GM12864 (cell line): Measurements from ENCODE around the gene C17orf67.

Experiments
- DNase-seq: peaks from one replicate; pipeline ENCODE4 v3.0.0-alpha.2; 2011; ENCODE audit warnings: low read depth
- H3K4me3 ChIP-seq: 2 replicates; pipeline ENCODE4 v1.5.1; 2011; ENCODE audit warnings: mild to moderate bottlenecking, low read depth, low read length, control low read depth
- CTCF ChIP-seq: IDR thresholded peaks from 2 replicates; pipeline ENCODE4 v1.5.1; 2011; ENCODE audit warnings: low read depth, mild to moderate bottlenecking, moderate library complexity, low read length, control low read depth, inconsistent platforms; ENCODE audit errors: missing control alignments

Gene C17orf67

GRCh38 chr17:56834380-56835263, 902 bp upstream of the C17orf67 start:
- peak; percentile 59 for DNase-seq
- TF ChIP-seq CTCF, result peak; percentile 45
- H3K4me3 ChIP-seq, result peak overlapping the region; percentile 81

DNA sequence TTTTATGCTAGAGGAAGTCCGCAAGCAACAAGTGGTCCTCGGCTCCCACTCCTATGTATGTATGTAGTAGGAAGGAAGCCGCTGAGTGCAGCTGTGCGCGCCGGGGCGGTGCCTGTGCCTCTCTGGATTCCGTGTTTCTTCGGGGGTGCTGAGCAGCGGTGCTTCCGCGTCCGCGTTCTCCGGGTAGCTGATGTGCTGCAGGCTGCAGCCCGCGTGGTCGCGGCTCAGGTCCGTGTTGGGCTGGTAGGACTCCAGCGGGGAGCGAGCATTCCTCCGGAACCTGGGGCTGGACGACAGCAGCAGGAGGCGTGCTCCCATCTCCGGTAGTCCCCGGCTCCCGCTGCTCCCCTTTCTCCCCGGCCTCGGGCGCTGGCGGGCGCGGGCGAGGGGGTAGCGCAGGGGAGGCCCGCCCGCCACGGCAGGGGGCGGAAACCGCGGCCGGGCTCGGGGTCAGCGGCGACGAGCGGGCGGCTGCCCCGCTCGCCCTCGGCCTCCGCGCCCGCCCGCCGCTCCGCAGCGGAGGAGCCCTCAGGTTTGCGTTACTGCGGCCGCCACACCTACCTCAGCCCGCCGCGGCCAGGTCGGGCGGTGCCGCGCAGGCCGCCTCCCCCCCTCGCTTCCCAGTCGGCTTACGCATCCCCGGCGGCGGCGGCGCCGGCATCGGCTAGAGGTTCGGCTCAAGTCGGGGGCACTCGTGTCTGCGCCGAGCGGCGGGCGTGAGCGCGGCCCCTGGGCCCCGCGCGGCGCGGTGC, 487 bp downstream of the C17orf67 start:
- peak overlapping the region; percentile 72 for H3K4me3 ChIP-seq
- DNase-seq, result no peak
- TF ChIP-seq CTCF, result no peak

- no peak for DNase-seq
- peak overlapping the region; percentile 72 for H3K4me3 ChIP-seq
- TF ChIP-seq CTCF, result no peak
These were observed 1.3 kb downstream of the C17orf67 start for GRCh38 chr17:56832446-56832845.

- no peak overlapping the region for H3K4me3 ChIP-seq
- no peak for DNase-seq
- TF ChIP-seq CTCF, result no peak
These were observed 2.2 kb downstream of the C17orf67 start for GRCh38 chr17:56831369-56832095.

DNA sequence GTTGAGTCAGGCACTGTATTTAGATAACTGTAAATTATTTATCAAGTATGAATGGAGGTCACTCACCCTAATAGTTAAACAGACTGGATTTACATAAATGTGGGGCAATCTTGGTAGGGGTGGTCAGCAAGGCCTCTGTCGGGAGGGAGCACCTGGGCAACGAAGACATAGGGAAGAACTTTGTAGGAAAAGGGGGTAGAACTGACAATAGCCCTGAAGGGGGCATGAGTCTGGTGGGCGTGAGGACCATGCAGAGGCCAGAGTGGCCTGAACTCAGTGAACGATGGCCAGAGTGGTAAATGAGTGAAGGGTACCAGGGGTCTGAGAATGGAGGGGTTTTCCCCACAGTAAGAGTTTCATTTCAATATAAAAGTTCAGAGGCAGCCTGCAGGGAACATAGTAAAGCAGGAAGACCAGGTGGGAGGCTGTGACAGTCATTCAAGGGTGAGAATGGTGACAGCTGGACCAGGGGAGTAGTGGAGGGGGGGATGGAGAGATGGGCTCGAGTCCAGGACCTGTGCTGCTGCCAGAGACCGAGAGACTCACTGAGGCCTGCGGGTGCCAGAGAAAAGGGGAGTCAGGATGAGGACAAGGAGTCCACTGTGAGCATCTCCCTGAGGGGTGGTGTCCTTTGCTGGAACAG, 2.9 kb downstream of the C17orf67 start:
- no peak overlapping the region for H3K4me3 ChIP-seq
- TF ChIP-seq CTCF, result no peak
- no peak for DNase-seq

GRCh38 chr17:56826611-56827414, 6.9 kb downstream of the C17orf67 start:
- no peak for DNase-seq
- H3K4me3 ChIP-seq, result no peak overlapping the region
- TF ChIP-seq CTCF, result no peak
